Panc1 (cell line): ENCODE results near the gene ZFAND2B.

Experiments used
- CTCF ChIP-seq: fragments of 450-650 bp; IDR thresholded peaks from 2 replicates; pipeline ENCODE4 v1.5.1; 2017; ENCODE audit warnings: mild to moderate bottlenecking
- POLR2AphosphoS5 ChIP-seq: IDR thresholded peaks from 2 replicates; pipeline ENCODE4 v1.6.1; 2012; ENCODE audit warnings: mild to moderate bottlenecking, low read depth, low read length, moderate library complexity
- REST ChIP-seq, 2 experiments: IDR thresholded peaks; 2 replicates each; pipeline ENCODE4 v1.6.1; 2011 to 2012; ENCODE audit warnings: low read depth in 2 of 2, control low read depth in 1 of 2, low read length in 1 of 2, mild to moderate bottlenecking in 1 of 2, moderate library complexity in 1 of 2; ENCODE audit not compliant: insufficient read depth in 1 of 2
- SIN3A ChIP-seq: IDR thresholded peaks from 2 replicates; pipeline ENCODE4 v1.6.1; 2012; ENCODE audit warnings: low read depth, mild to moderate bottlenecking, low read length, moderate library complexity, borderline replicate concordance; ENCODE audit not compliant: insufficient read depth
- TCF7L2 ChIP-seq: IDR thresholded peaks from 2 replicates; pipeline ENCODE4 v1.6.1; 2011; ENCODE audit warnings: mild to moderate bottlenecking, low read depth, low read length, inconsistent platforms

- TF ChIP-seq CTCF, result no peak
- no peak for TF ChIP-seq TCF7L2
- TF ChIP-seq POLR2AphosphoS5, result no peak
- TF ChIP-seq REST (IDR thresholded peaks at IDR 0.05; ENCODE audit: insufficient read depth in 1 of 2, low read depth in 2 of 2, low read length in 1 of 2), result no peak
- TF ChIP-seq SIN3A, result no peak
Observed at GRCh38 chr2:219198974-219199373, 7.6 kb upstream of the ZFAND2B start.
